HG03575 (cell line): Measurements from ENCODE around the gene UBR4.

ENCODE experiments used
- ATAC-seq: cut with Tn5 transposase; IDR thresholded peaks from one replicate; pipeline ENCODE4 v1.9.1; 2021; ENCODE audit not compliant: unreplicated experiment, insufficient number of reproducible peaks, low FRiP score; ENCODE audit errors: extremely low read depth

Gene UBR4

DNA sequence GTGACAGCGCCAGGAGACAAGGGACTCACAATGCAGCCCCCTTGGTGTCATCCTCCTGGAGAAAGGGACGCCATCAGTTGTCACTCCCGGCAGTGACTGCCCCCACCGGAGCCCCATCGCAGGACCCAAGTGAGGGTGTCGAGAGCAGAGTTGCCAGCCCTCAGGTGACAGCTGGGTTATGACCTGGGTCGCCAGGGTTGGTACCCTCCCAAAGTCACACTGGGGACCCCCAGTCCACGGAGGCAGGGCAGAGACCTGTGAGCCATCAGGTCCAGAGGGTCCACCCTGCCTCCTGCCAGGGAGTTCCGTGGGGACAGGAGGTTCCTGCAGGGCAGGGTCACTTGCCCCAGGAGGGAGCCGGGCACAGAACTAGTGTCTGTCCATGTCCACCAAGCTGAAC lies 175.3 kb downstream of the UBR4 start:
- ATAC-seq, result no peak

DNA sequence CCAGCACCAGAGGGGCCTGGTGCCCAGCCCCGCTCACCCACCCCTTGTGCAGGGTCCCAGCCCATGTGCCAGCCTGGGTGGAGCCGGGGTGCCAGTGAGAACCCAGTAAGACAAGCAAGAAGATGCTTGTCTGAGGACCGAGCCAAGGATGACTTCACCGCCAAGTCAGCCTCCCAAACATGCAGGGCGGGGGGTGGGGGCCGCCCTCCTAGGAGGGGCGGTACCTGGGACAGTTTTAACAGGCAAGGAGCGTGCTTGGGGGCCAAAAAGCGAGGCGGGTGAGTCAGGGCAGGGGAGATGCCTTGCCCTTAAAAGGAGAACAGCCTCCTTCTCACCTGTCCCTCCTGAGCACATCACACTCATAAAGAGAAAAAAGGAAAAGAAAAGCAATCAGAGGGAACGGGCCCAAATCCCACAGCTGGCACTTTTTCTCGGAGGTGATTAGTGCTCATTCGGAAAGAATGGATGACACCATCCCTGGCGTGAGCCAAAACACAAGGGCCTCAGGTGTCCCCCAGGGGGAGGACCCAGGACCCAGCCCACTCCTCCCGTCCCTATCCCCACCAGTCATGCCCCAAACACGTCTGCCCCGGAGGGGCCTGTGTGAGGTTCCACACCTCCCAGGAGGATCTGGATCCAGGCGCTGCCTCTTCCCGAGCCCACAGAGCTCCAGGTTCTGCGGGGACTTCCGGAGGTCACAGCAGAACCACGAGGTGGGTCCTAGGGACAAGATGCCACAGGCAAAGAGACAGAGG lies 176.0 kb downstream of the UBR4 start:
- ATAC-seq, result no peak

DNA sequence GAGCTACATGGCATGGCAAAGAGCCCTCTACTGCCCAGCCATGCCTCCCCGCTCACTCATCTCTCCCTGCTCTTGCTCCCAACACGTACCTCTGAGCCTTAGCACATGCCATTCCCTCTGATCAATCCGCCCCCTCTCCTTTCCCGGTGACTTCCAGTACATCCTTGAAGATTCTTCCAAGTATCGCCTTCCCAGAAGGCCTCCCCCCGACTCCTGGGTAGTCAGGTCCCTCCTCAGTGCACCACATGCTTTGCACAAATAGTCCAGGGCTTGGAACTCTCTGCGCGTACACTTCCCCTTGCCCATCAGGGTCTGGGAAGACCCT lies 176.6 kb downstream of the UBR4 start:
- ATAC-seq, result no peak

DNA sequence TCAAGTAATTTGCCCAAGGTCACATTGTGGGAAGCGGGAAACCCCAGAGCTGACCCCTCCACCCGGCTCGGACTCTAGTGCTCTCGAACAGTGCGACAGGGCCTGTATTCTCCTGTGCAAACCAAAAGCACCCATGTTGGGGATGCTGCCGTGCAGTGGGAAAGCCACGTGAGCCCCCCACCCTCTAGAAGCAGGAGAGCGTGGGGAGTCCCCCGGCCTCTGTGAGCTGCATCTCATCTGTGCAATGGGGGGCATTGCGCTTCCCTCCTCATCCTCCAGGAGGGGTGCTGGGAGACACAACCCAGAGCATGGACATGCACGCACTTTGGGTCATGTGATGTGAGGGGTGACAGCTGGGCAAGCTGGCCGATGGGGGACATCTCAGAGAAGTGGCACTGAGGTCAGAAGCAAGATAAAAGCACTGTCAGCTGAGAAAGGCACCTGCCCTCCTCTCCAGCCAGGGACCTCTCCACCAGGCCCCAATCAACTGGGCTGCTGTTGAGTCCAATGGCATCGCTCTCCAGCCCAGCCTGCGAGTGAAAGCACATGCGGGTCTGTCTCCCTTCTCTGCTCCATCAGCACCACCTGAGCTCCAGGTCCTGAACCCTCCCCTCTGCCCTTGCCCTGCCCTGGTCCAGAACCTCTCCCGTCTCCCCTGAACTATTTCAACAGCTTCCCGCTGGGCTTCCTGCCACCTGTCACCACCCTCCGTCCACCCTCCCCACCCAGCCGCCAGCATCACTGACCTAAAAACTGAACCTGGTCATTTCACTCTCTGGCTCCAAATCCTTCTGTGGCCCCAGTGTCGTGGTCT lies 177.2 kb downstream of the UBR4 start:
- ATAC-seq, result no peak

DNA sequence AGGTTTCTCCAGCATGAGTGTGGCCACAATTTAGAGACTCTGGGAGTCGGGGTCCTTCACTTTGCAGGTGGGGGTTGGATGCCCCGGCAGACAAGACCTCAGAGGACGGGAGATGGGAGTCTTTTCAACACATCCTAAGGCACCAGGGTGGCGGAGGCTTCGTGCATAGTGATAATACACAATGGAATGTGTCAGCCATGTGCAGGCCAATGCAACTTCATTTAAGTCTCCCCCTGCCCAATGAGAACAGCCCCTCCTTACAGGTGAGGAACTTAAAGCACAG lies 177.7 kb downstream of the UBR4 start:
- no peak for ATAC-seq

DNA sequence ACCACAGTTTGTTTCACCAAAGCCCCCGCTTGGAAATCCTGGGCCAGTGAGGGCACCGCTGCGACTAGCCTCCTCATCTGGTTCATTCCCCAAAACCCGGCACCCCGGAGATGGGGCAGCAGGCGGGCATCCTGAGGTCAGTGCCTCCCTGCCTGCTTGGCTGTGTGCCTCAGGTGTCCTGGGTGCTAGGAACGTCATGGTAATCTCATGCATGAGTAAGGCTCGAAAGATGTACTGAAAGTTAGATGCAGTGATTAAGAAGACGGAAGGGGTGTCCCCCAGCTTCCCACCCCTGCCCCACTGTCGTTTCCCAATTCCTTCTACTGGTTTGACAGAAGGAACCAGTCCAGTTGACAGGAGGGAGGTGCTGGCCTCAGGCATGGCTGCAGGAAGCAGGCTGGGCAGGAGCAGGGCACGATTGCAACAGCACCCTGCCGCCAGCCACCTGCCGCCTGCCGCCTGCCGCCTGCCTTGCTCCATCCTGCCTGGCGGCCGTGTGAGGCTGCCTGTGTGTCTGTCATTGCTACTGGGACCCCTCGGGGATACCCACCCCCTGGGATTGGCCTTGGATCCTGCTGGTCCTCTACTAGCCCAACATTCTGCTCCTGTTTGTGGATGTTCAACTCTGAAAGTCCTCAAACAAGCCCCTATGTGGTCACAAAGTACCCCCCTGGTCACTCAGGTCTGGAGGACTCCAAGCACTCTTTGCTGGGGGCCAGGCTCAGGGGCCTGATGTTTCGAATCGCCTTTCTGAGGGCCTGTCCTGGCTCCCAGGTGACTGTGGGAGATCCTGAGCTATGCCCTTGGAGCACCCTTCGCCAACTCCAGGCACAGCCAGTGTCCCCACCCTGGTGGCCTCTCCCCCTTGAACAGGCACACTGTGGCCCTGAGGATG lies 180.6 kb downstream of the UBR4 start:
- ATAC-seq, result no peak

DNA sequence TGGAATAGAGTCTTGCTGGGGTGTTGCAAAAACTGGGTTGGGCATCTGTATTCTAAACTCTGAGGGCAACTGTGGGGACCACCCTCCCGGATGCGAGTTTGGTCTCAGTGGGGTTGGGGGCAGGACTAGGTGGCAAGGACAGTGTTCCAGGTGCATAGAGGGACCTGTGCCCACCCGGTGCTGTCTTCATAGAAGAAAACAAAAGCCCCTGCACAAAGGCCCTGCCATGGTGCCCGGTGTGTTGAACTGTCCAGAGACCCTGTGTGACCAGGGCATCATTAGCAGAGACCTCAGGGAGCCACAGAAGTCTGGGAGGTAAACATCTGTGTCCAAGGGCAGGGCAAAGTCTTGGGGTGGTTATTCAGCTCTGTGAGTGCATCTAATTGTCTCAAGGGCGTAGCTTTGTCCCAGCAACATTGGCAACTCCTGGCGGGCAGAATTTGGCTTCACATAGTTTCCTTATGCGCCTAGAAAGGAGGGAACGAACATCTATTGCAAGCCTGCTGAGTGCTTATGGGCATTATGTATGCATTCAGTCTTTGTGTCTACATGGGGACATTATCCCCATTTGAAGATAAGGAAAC lies 181.4 kb downstream of the UBR4 start:
- no peak for ATAC-seq

DNA sequence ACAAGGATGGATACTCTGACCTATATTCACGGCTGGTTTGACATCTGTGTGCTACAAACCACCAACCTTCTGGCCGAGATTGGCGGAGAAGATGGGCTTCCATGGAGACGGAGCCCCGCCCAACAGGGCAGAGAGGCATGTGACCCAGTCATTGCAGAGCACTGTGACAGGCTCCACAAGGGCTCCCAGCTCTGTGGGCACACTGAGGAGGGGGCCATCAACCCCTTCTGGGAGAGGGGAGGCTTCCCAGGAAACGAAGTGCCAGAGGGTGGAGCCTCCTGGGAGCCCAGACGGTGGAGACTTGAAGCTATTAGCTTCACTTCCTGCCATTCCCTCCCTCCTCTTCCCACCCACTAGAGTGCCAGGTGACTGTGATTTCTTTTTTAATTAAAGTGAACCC lies 182.0 kb downstream of the UBR4 start:
- ATAC-seq, result no peak
